Measurements from ENCODE around the gene OR5B21. TPM values are rescaled to one million over a fixed set of nuclear protein-coding genes. Genes with fewer than 3 reads are reported as not detected.

Gene OR5B21
- total RNA-seq, 1 experiment from 2014 or later: not detected

DNA sequence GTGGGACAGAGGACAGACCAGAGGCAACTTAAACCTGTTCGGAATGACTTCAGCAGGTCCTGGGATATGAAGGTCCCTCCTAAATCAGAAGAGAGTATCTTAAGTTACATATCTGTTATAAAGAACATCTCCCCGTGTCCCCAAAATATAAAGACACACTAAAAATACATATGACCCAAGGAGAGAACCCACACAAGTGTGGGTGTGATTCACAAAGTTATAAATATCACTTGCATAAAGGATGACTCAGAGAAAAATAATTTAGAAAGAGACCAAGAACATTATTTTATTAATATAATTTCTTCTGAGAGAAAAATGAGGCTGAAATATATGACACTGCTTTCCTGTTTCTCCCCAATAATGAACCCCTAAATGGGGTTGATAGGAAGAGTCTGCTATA, 14.2 kb downstream of the OR5B21 start:
- H3K4me1 Mint-ChIP-seq: peaks cover 0 to 4% of the 10 kb centered on the region in 2 experiments; a peak in 1 of 4 replicates
- H2BK120ac ChIP-seq (ENCODE audit: low read depth, low read length, poor library complexity, severe bottlenecking): no peak overlapping the region

More for the DNA sequence above, 14.2 kb downstream of the OR5B21 start:
- DNase-seq: no peak
- H3K18ac ChIP-seq (ENCODE audit: insufficient read length, low read depth, low read length): no peak overlapping the region
- no peak overlapping the region for H3K9ac ChIP-seq (ENCODE audit: extremely low read depth, insufficient read length, low read length)
- WGBS (ENCODE audit: extremely low coverage, insufficient read length, low lambda C conversion rate): no CpG with 5 or more reads among the region's 2 CpGs
- H3K4ac ChIP-seq (ENCODE audit: low read depth, low read length): no peak overlapping the region
- no peaks in the 10 kb centered on the region for H3K79me2 ChIP-seq (ENCODE audit: insufficient read depth, low read length)
- no peaks in the 10 kb centered on the region for H4K20me1 ChIP-seq (ENCODE audit: control insufficient read depth, insufficient read depth, insufficient read length)
- no peak overlapping the region for H2AFZ ChIP-seq (ENCODE audit: low read length)
- no peak overlapping the region for H2BK12ac ChIP-seq (ENCODE audit: insufficient read length, low read depth, low read length)
- H2BK20ac ChIP-seq (ENCODE audit: low read depth, low read length, poor library complexity, severe bottlenecking): no peak overlapping the region
- H4K8ac ChIP-seq (replicated peaks; ENCODE audit: insufficient read length, low read depth, low read length): no peak overlapping the region
- H2BK5ac ChIP-seq (ENCODE audit: insufficient read length, low read length): no peak overlapping the region
- Mint-ChIP-seq H3K27ac (no peak overlapping the region), H3K9me3 (no peaks in the 10 kb centered on the region), H3K27me3 (ENCODE audit: low read depth) (no peaks in the 10 kb centered on the region; the same call in 1 of the 2 replicates), H3K4me3 (no peak overlapping the region), H3K36me3 (ENCODE audit: insufficient read depth in 1 of 3, low read depth in 3 of 3) (no peaks in the 10 kb centered on the region)
- H3K79me1 ChIP-seq (ENCODE audit: insufficient read depth, low read depth, low read length, poor library complexity, severe bottlenecking): no peaks in the 10 kb centered on the region
- no peaks in the 10 kb centered on the region for H3K27me3 ChIP-seq (ENCODE audit: insufficient read depth, low read length)
- no peak overlapping the region for H2AK5ac ChIP-seq (ENCODE audit: insufficient read length, low read length)
- H3K14ac ChIP-seq (ENCODE audit: insufficient read depth, low read length): no peak overlapping the region
- H3K4me2 ChIP-seq (ENCODE audit: insufficient read depth, insufficient read length, low read length): no peak overlapping the region
- TF ChIP-seq, protein P1, sequence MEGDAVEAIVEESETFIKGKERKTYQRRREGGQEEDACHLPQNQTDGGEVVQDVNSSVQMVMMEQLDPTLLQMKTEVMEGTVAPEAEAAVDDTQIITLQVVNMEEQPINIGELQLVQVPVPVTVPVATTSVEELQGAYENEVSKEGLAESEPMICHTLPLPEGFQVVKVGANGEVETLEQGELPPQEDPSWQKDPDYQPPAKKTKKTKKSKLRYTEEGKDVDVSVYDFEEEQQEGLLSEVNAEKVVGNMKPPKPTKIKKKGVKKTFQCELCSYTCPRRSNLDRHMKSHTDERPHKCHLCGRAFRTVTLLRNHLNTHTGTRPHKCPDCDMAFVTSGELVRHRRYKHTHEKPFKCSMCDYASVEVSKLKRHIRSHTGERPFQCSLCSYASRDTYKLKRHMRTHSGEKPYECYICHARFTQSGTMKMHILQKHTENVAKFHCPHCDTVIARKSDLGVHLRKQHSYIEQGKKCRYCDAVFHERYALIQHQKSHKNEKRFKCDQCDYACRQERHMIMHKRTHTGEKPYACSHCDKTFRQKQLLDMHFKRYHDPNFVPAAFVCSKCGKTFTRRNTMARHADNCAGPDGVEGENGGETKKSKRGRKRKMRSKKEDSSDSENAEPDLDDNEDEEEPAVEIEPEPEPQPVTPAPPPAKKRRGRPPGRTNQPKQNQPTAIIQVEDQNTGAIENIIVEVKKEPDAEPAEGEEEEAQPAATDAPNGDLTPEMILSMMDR (conservative IDR thresholded peaks at IDR 0.05): no peak
- no peak overlapping the region for H2BK15ac ChIP-seq (ENCODE audit: low read depth, low read length)
- H3K4me1 ChIP-seq (ENCODE audit: insufficient read depth, low read length): no peaks in the 10 kb centered on the region; the same call in 1 of the 2 replicates
- no peak overlapping the region for H3K27ac ChIP-seq (ENCODE audit: insufficient read length, low read depth, low read length)
- no peak overlapping the region for H4K91ac ChIP-seq (ENCODE audit: insufficient read length, low read depth, low read length)
- H3T11ph ChIP-seq (ENCODE audit: low read length): no peak overlapping the region
- H4K5ac ChIP-seq (ENCODE audit: insufficient read length, low read depth, low read length): no peak overlapping the region
- no peak overlapping the region for H3K56ac ChIP-seq (ENCODE audit: insufficient read length, low read depth, low read length)
- no peak overlapping the region for H3K23ac ChIP-seq (ENCODE audit: insufficient read length, low read depth, low read length)
- no peaks in the 10 kb centered on the region for H3K9me3 ChIP-seq (ENCODE audit: control insufficient read depth, low read depth, low read length)
- H3K23me2 ChIP-seq (ENCODE audit: insufficient read length, low read depth, low read length, poor library complexity, severe bottlenecking): no peaks in the 10 kb centered on the region

All from H9 (cell line).